Colonic mucosa (tissue), 4 donors: ENCODE measurements around the gene SCARF1. TPM values are rescaled to one million over a fixed set of nuclear protein-coding genes. Genes with fewer than 3 reads are reported as not detected.

Source experiments
- DNase-seq: peaks from one replicate; pipeline ENCODE4 v3.0.0-alpha.2; 2020
- H3K27ac ChIP-seq: fragments of 200-600 bp; one replicate; pipeline ENCODE4 v1.8.0; 2021
- H3K27me3 ChIP-seq: fragments of 200-600 bp; one replicate; pipeline ENCODE4 v1.8.0; 2021
- H3K36me3 ChIP-seq: fragments of 200-600 bp; one replicate; pipeline ENCODE4 v1.8.0; 2021
- H3K4me1 ChIP-seq: fragments of 200-600 bp; one replicate; pipeline ENCODE4 v1.8.0; 2021; ENCODE audit warnings: mild to moderate bottlenecking
- H3K4me3 ChIP-seq: fragments of 200-600 bp; one replicate; pipeline ENCODE4 v1.8.0; 2021
- H3K9ac ChIP-seq, 2 donors: one replicate each; pipeline ENCODE4 v1.7.0; 2013; ENCODE audit warnings: control low read depth in 2 of 2, low read depth in 2 of 2, low read length in 2 of 2
- H3K9me3 ChIP-seq: fragments of 200-600 bp; one replicate; pipeline ENCODE4 v1.8.0; 2021
- CTCF ChIP-seq: fragments of 200-600 bp; IDR thresholded peaks from one replicate; pipeline ENCODE4 v1.8.0; 2022; ENCODE audit warnings: antibody characterized with exemption, mild to moderate bottlenecking
- intact Hi-C: fragments of 100-400 bp; cut with DNase I; formaldehyde crosslinking; loops from one replicate; pipeline ENCODE4 v1.14.1; 2022
- total RNA-seq, 2 donors: library from RNA; stranded (reverse); fragmentation: NEBNext Ultra II Directional in 1 of 2; extraction: Animal tissue kit (Norgen Biotek cat#: 25700) in 1 of 2; gene quantifications; one replicate each; pipeline ENCODE4 v1.2.1, GENCODE V29; 2021
- donor health status: healthy.
- donor health status: DM: no; HTN: no; CAD: no.
- donor health status: DM: no; HTN: no; CAD: no.

SCARF1 gene
- total RNA-seq, 2 donors from 2014 or later = 6.3 to 7.7 TPM

GRCh38 chr17:1649844-1650501 is 4.4 kb upstream of the SCARF1 start, which contains the start of gene RILP:
TSS of gene RILP (minus strand) at chr17:1649866. CDS start at chr17:1649804, 62 bp downstream.
- intact Hi-C loops = loop anchor here (5.0 to 10.0 kb wide), 3 partner anchors 55 to 383 kb away; partner anchors contain the start of gene SMYD4
- TF ChIP-seq CTCF = no peak
- Histone ChIP-seq H3K9ac (peak within 1 kb of the TSS; percentile 91 to 95), H3K27ac (peak within 1 kb of the TSS; percentile 100), H3K27me3 (no peaks in the 10 kb centered on the region), H3K4me1 (peaks cover 21% of the 10 kb centered on the region), H3K4me3 (peak within 1 kb of the TSS; percentile 93), H3K36me3 (peaks cover 17% of the 10 kb centered on the region), H3K9me3 (no peaks in the 10 kb centered on the region)
- DNase-seq = peak; percentile 91

GRCh38 chr17:1648963-1649843 is 3.7 kb upstream of the SCARF1 start:
- H3K9me3 ChIP-seq = no peaks in the 10 kb centered on the region
- peaks cover 17% of the 10 kb centered on the region for H3K36me3 ChIP-seq
- intact Hi-C loops = loop anchor here (5.0 kb wide), 1 partner anchor 382 kb away; no protein-coding TSS in a partner anchor
- H3K4me1 ChIP-seq = peaks cover 21% of the 10 kb centered on the region
- peak overlapping the region; percentile 93 for H3K4me3 ChIP-seq
- DNase-seq = peak; percentile 94
- H3K9ac ChIP-seq = peak overlapping the region; percentile 91 to 95
- H3K27me3 ChIP-seq = no peaks in the 10 kb centered on the region
- H3K27ac ChIP-seq = peak overlapping the region; percentile 100
- TF ChIP-seq CTCF = peak; percentile 79

GRCh38 chr17:1648173-1648962 is 2.8 kb upstream of the SCARF1 start:
- no peak for TF ChIP-seq CTCF
- intact Hi-C loops = loop anchor here (5.0 kb wide), 1 partner anchor 381 kb away; no protein-coding TSS in a partner anchor
- no peaks in the 10 kb centered on the region for H3K9me3 ChIP-seq
- H3K27ac ChIP-seq = peak overlapping the region; percentile 85
- peak overlapping the region; percentile 70 to 78 for H3K9ac ChIP-seq
- no peaks in the 10 kb centered on the region for H3K27me3 ChIP-seq
- H3K4me1 ChIP-seq = peaks cover 21% of the 10 kb centered on the region
- peak; percentile 56 for DNase-seq
- peak overlapping the region; percentile 49 for H3K4me3 ChIP-seq
- H3K36me3 ChIP-seq = peaks cover 9% of the 10 kb centered on the region

- Histone ChIP-seq H3K4me3 (peak overlapping the region; percentile 49), H3K9ac (peak overlapping the region in 1 of 2 donors; percentile 78), H3K27ac (no peak overlapping the region), H3K36me3 (peaks cover 3% of the 10 kb centered on the region), H3K4me1 (peaks cover 21% of the 10 kb centered on the region), H3K27me3 (no peaks in the 10 kb centered on the region), H3K9me3 (no peaks in the 10 kb centered on the region)
- intact Hi-C loops = loop anchor here (5.0 kb wide), 1 partner anchor 380 kb away; no protein-coding TSS in a partner anchor
- DNase-seq = no peak
- no peak for TF ChIP-seq CTCF
Observed at GRCh38 chr17:1647802-1648171, 2.3 kb upstream of the SCARF1 start.
